HuH-7.5 (cell line): ENCODE data around the gene ADGRL3.

Experiments
- DNase-seq: peaks from one replicate; pipeline ENCODE4 v3.0.0; 2011; ENCODE audit warnings: low spot score

The ADGRL3 gene

GRCh38 chr4:61549336-61549735, 349.2 kb downstream of the ADGRL3 start:
- no peak for DNase-seq

DNA sequence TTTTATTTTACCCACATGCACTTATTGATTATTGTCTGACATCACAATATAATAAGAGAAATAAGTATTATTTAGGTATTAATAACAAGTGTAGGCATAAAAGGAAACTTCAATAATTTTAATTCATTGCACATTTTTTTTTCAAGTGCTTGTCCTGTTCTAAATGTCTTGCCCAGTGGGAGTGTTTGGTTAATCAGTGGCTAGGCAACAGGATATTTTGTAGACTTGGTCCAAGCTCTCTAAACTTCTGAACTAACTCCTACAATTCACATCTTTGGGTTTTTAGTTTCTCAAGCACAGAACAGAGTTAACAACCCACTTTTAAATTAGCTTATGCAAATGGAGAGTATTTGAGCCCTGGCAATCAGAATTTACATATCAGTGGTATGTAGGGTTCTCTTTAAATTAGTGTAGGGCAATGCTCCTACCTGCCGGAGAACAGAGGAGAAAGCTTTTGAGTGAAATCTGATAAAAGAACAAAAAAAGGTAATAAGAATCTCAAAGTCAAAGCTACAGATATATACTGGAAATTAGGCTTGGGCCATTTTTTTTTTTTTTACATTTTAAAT, 353.5 kb downstream of the ADGRL3 start:
- DNase-seq, result no peak

DNA sequence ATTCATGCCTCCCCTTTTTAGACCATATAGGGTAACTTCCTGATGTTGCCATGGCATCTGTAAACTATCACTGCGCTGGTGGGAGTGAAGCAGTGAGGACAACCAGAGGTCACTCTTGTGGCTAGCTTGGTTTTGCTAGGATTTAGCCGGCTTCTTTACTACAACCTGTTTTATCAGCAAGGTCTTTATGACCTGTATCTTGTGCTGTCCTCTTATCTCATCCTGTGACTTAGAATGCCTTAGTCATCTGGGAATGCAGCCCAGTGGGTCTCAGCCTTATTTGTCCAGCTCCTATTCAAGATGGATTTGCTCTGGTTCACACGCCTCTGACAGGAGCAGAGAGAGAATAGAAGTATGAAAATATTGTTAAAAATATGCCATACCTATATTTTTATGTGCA, 355.7 kb downstream of the ADGRL3 start:
- DNase-seq, result no peak

- no peak for DNase-seq
Observed at GRCh38 chr4:61556277-61556676, 356.2 kb downstream of the ADGRL3 start.

DNA sequence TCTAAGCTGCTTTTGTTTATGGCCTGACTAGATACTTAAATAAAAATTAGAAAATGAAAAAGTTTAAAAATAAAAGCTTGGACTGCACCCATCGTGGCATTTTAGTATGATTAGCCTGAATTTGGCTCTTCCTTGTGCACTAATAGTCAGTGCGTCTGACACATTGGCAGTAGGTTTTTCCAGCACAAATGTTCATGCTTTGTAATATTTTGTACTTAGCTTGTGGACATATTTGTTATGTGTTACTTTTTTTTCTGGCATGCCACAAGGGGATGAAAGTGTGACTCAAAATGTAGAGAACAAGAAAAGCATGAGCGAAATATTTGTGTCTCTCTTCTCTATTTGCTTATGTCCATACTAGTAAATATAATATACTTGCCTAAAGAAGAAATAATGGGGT, 359.3 kb downstream of the ADGRL3 start:
- no peak for DNase-seq

- no peak for DNase-seq
Observed at GRCh38 chr4:61561028-61561427, 360.9 kb downstream of the ADGRL3 start.

GRCh38 chr4:61571761-61572559, 371.8 kb downstream of the ADGRL3 start:
- no peak for DNase-seq

DNA sequence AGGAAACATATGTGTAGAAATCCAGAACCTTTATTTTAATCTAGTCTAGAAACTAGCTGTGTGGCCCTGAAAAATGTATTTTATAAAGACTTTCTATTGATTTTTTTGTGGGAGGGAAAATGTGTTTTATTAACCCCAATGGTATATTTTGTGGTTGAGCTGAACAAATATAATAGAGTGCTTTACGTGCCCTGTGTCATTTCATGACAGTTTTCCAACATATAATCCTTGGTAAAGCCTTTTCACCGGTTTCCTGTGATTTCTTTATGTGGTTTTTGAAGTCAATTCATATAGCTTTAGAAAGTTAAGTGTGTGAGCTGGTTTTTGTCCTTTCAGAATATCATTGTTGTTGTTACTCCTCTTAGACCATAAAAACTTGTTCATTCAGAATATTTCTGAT, 375.7 kb downstream of the ADGRL3 start:
- no peak for DNase-seq

DNA sequence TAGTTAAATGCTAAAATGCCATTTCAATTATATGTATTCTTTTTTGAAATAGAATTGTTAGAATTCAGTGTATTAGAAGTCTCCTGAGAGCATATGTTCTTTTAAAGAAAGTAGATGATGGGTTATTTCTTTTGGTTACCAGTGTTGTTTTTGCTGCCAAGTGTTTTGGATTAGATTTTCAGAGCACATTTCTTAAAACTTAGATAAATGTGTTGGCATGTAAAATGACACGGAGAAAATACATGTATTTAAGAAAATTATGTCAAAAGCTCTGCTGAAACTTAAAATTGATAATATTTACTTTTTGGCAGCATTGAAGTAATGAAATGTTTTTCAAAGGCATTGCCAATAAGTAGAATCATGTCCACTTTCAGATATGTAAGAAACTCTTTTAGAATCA, 379.7 kb downstream of the ADGRL3 start:
- DNase-seq, result no peak

DNA sequence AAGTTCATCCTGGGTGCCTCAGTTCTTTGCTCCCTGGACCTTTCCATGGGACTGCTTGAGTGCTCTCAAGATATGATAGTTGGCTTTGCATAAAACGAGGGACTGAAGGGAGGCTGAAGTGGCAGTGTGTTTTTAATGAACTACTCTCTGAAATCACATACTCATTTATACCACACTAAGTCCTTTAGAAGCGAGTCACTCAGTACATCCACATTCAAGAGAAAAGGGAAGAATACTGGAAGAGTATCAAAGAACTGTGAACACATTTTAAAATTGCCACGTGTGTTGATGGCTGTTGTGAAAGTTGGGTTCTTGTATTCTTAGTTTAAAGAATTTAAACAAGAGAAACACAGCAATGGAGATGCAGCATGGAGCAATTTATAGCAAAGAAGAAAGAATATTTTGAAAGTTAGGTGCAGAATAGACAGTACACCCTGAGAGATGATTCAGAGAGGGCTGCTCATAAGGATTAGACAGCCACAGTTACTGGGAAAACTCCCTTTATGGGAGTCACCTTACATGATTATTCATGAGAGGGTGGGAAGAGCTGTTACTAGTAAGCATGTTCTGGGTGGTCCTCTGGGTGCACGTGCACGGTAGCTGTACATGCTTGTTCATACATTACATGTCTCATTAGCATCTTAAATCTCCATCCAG, 380.7 kb downstream of the ADGRL3 start:
- DNase-seq, result no peak

DNA sequence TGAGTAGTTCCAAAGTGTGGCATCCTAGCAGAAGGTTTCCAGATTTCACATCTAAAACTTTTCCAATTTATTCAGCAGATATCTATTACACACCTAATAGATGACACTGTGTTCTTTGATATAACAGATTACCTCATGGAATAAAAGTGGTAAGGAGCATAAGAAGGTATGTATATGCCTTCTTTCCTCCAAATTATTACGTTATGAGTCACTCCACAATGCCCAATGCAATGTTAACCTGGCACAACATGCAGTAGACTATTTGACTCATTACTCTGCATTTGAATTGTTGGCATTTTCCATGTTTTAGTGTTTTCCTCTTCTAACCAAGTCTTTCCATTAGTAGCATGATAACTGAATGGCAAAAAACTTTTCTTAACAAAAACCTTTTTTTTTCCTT, 383.6 kb downstream of the ADGRL3 start:
- DNase-seq, result no peak

DNA sequence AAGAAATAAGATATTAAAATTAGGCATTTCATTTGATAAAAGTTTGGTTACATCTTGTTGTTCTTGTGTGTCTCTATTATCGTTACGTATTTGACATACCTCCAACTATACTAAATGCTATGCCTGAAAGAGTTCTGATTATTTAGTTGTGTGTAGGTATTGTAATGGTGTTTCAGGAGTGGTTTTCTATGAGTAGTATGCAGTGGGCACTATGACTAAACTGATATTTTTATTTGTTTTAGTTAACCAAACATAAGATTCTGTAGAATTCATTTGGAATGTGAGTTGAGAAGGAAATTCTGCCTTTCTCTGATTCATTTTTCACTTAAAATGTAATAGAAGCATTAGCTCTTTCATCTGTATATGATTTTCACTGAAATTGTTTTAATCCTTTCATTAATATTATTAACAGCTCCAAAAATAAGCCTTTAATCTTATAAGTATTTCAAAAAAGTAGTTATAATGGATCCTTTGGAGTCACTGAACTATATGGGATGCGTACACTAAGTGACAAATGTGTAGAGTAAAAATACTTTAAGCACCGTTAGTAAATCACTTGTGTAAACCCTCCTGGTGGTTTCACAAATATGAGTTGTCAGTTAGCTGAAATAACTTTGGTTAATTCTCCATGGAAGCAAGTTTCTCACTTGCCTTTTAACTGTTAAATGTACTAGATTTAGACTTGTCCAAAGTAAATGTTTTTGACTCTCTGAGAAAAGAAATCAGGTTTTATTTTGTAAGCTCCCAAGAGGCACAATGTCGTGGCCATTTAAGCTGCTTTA, 388.7 kb downstream of the ADGRL3 start:
- no peak for DNase-seq

GRCh38 chr4:61590881-61591280, 390.8 kb downstream of the ADGRL3 start:
- DNase-seq, result no peak

DNA sequence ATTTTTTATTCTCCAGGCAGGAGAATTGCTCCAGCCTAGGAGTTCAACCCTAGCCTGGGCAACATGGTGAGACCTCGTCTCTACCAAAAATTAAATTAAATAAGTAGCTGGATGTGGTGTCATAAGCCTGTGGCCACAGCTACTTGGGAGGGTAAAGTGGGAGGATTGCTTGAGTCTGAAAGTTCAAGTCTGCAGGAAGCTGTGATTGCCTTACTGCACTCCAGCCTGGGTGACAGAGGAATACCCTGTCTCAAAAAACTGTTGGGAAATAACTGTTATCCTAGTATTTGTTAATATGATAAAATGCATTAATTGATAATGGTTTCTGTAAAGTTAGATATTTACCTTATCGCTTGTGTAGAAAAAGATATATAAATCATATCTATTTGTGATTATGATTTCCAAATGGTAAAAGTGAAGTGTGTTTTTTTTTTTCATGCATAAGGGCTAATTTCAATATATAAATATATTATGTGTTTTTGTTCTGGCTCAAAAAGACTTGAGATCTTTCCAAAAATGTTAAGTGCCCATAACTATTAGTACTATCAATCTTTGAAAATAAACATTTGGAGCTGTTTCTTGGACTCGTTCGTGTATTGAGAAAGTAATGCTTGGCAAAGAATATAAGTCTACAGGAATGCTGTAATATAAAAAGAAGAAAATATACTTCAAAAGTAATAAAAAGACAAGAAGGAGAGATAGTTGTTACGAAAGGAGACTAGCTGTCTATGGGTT, 396.6 kb downstream of the ADGRL3 start:
- no peak for DNase-seq

GRCh38 chr4:61603086-61603485, 403.0 kb downstream of the ADGRL3 start:
- DNase-seq, result no peak

GRCh38 chr4:61604054-61604453, 403.9 kb downstream of the ADGRL3 start:
- no peak for DNase-seq

GRCh38 chr4:61605984-61606383, 405.9 kb downstream of the ADGRL3 start:
- no peak for DNase-seq

- DNase-seq, result no peak
Observed at GRCh38 chr4:61614231-61614630, 414.1 kb downstream of the ADGRL3 start.

DNA sequence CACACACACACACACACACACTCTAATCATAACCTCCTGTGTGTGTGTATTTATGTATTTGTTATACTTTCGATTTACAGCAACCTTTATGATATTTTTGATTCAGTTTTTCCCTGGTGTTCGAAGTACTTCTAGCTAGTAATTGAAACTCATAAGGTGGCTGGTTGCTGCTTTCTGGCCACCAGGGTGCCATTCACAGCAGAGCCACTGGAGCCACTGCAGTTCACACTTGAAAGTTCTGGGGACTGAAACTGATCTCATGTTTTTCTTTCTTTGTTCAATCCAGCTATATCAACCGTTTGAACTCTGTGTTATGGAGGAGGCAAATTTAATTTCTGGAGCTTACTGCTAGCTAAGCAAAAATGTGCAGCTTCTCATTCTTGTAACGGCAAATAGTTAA, 419.4 kb downstream of the ADGRL3 start:
- no peak for DNase-seq

DNA sequence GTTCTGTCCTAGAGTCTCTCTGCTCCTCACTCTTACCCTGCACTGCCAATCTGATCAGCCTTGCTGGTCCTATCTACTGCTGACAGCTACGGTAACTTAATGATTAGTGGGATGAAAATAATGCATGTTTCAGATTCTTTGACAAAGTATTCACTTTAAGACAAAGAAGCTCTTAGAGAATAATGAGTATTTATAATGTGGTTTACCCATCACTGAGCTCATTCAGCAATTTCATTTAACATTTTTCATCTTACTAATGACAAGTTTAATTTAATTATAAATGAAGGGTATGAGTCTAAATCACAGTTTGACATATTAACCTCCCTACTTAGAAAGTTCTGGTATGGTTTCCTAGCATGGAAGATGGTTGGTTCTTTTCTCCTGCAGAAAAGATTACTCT, 428.2 kb downstream of the ADGRL3 start:
- no peak for DNase-seq

DNA sequence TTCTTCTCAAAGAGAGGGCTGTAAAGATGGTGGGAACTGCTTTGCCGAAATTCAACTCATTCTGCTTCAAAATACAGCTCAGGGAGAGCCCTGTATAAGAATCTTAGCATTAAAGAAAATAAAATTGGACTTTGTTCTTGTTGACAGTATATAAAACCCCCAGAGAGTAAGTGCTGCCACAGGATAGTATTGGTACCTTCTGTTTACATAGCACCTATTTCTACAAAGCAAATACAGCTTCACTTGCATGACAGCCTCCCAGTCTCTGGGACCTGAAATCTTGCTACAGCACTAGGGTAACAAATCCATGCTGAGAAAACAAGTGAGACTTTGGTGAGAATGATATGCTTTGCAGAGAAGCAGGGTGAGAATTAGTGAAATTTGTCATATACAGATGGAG, 428.6 kb downstream of the ADGRL3 start:
- DNase-seq, result no peak

- DNase-seq, result no peak
Observed at GRCh38 chr4:61630548-61630947, 430.4 kb downstream of the ADGRL3 start.
